ENCODE results near the gene ZCCHC12.

DNA sequence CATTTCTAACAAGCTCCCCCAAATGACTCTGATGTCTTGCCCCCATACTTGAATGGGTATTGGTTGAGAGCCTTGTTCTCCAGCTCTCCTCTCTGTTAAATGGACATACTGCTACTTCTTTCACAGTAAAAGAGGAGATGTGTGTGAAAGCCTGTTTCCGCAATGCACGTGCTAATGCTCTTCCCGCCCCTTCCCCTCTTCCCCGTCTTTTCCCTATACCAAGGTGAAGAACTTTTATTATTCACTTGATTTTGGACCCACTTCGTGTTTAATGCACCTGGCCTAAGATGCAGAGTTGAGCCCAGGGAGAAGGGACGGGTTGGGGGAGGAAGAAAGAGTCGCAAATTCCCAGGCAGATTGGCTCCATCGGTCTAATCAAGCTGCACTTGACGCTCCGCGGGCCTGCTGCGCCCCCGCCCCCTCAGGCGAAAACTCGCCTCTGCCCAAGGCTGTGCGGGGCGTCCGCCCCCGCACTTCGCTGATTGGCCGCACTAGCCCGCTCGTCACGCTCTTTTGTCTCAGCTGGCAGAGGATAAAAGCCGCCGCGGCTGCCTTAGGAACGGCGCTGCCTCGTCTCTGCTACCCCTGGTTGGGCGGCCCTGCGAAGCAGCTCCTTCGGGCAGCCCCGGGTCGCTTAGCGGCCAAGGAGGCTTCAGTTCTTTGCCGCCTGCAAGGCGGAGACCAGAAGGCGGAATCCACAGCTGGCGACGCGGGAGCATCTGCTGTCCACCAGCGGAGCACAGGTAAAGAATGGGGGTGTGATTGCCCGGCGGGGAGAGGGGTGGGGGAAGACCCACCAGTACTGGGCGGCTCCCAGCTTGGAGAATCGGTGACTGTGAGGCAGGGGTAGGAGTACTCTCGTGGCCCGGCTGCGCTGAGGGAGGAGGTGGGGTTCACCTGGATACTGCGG is at the start of gene ZCCHC12:
- TF ChIP-seq EZH2 (IDR thresholded peaks at IDR 0.05; ENCODE audit: insufficient read depth, poor library complexity, severe bottlenecking) (no peak), EZH2phosphoT487 (IDR thresholded peaks at IDR 0.05; ENCODE audit: insufficient read depth, low read depth) (no peak)

Measured in GM23248 (cell line).